Measurements from ENCODE around the gene S100P. TPM values are rescaled to one million over a fixed set of nuclear protein-coding genes. Genes with fewer than 3 reads are reported as not detected.
A peak's percentile ranks its signal among the peaks of the same experiment; 100 is the strongest.

The S100P gene
- total RNA-seq, 1 donor from 2014 or later, result not detected

DNA sequence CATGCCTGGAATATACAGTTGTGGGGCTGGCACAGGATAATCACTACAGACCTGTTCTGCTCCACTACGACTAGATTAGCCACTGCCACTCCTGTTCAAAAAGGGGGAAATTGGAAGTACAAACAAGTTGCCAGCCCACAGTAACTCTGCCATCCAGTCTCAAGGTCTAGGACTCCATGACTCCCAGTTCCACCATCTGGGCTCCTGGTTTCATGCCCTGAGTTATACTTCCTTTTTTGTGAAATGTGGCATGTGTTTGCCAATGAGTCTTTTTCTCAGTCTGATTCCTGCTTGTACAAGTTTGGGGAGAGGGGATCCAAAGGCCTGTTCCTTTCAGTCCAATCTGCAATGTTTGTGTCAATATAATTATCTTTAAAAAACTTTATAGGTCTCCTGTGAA is 21.3 kb downstream of the S100P start:
- Histone ChIP-seq H3K4me1 (peaks cover 41% of the 10 kb centered on the region), H3K9me3 (replicated peaks) (no peaks in the 10 kb centered on the region), H3K4me3 (no peak overlapping the region), H3K36me3 (no peaks in the 10 kb centered on the region), H3K27ac (replicated peaks) (no peak overlapping the region), H3K27me3 (ENCODE audit: low read depth) (no peaks in the 10 kb centered on the region)
- intact Hi-C loops (cut with micrococcal nuclease), result loop anchor here (5.0 kb wide), 1 partner anchor 157 kb away; no protein-coding TSS in a partner anchor
- DNase-seq, result no peak
- TF ChIP-seq, protein P1, sequence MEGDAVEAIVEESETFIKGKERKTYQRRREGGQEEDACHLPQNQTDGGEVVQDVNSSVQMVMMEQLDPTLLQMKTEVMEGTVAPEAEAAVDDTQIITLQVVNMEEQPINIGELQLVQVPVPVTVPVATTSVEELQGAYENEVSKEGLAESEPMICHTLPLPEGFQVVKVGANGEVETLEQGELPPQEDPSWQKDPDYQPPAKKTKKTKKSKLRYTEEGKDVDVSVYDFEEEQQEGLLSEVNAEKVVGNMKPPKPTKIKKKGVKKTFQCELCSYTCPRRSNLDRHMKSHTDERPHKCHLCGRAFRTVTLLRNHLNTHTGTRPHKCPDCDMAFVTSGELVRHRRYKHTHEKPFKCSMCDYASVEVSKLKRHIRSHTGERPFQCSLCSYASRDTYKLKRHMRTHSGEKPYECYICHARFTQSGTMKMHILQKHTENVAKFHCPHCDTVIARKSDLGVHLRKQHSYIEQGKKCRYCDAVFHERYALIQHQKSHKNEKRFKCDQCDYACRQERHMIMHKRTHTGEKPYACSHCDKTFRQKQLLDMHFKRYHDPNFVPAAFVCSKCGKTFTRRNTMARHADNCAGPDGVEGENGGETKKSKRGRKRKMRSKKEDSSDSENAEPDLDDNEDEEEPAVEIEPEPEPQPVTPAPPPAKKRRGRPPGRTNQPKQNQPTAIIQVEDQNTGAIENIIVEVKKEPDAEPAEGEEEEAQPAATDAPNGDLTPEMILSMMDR (IDR thresholded peaks at IDR 0.05; ENCODE audit: borderline replicate concordance), result no peak

DNA sequence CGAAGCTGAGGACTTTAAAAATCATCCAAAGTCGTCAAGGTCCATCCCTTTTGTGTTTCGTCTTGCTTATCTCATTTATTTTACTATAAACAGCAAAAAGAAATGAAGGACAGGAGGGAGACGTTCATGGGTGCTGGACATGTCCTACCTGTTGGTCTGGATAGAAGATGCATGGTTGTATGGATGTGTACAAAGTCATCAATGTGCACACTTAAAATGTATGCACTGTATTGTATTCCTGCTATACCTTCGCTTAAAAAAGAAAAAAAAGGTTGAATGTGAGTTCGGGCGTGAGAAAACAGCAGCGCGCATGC is 22.0 kb downstream of the S100P start:
- H3K27ac ChIP-seq (replicated peaks), result peak overlapping the region; percentile 98
- no peak for DNase-seq
- intact Hi-C loops (cut with micrococcal nuclease), result loop anchor here (5.0 kb wide), 1 partner anchor 157 kb away; no protein-coding TSS in a partner anchor
- H3K4me1 ChIP-seq, result peaks cover 41% of the 10 kb centered on the region
- no peaks in the 10 kb centered on the region for H3K36me3 ChIP-seq
- H3K9me3 ChIP-seq (replicated peaks), result no peaks in the 10 kb centered on the region
- peak overlapping the region; percentile 81 for H3K4me3 ChIP-seq
- TF ChIP-seq, protein P1 (IDR thresholded peaks at IDR 0.05; ENCODE audit: borderline replicate concordance), result no peak
- no peaks in the 10 kb centered on the region for H3K27me3 ChIP-seq (ENCODE audit: low read depth)

DNA sequence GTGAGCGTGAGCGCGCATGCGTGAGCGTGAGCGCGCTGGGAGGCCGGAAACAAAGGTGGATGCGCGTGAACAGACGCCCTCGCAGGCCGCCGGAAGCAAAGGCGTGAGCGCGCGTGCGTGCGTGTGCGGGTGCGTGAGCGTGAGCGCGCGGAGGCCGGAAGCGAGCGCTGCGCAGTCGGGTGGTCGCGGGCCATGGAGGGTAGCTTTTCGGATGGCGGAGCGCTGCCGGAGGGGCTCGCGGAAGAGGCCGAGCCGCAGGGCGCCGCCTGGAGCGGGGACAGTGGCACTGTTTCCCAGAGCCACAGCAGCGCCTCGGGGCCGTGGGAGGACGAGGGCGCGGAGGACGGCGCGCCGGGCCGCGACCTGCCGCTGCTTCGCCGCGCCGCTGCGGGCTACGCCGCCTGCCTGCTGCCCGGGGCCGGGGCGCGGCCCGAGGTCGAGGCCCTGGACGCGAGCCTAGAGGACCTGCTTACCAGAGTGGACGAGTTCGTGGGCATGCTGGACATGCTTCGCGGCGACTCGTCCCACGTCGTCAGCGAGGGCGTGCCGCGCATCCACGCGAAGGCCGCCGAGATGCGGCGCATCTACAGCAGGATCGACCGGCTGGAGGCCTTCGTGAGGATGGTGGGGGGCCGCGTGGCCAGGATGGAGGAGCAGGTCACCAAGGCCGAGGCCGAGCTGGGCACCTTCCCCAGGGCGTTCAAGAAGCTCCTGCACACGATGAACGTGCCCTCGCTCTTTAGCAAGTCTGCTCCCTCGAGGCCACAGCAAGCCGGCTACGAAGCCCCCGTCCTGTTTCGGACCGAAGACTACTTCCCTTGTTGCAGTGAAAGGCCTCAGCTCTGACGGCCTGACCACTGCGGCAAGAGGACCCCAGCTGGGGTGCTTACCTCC is 22.6 kb downstream of the S100P start, which contains the start of gene BLOC1S4:
TSS of gene BLOC1S4 (plus strand) at position 157 of the 894 bp plus-strand sequence. CDS start at position 193, 36 bp downstream.
- peak within 1 kb of the TSS; percentile 81 for H3K4me3 ChIP-seq
- H3K36me3 ChIP-seq, result no peaks in the 10 kb centered on the region
- no peaks in the 10 kb centered on the region for H3K9me3 ChIP-seq (replicated peaks)
- intact Hi-C loops (cut with micrococcal nuclease), result loop anchor here (5.0 kb wide), 1 partner anchor 156 kb away; no protein-coding TSS in a partner anchor
- TF ChIP-seq, protein P1 (IDR thresholded peaks at IDR 0.05; ENCODE audit: borderline replicate concordance), result peak; percentile 36
- peaks cover 41% of the 10 kb centered on the region for H3K4me1 ChIP-seq
- peak; percentile 87 for DNase-seq
- H3K27me3 ChIP-seq (ENCODE audit: low read depth), result no peaks in the 10 kb centered on the region
- H3K27ac ChIP-seq (replicated peaks), result peak within 1 kb of the TSS; percentile 98

DNA sequence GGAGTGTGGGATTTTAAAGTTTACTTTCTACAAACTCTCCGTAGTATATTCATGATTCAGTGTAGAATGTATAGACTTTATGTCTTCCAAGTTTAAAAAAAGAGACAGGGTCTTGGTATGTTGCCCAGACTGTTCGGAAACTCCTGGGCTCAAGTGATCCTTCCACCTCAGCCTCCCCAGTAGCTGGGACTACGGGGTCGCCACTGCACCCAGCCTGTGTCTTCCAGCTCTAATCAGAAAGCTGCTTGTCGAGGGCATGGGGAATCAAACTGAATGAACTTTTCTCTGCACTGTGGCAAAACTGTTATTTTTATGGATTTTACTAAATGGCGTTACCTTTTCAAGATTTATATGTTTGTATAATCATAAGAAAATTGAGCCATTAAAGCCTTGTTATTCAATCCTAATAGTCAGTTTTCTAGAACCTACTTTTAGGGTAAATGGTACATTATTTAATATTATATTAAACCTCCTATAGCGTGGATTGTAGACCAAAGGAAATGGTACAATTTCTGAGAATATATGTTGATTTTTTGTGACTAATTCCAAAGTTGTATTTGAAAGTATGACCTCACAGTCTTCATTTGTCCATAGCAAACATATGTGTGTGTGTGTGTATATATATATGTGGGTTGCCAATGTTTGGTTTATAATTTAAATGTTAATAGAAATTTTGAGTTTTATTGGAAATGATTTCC is 23.4 kb downstream of the S100P start:
- peaks cover 41% of the 10 kb centered on the region for H3K4me1 ChIP-seq
- TF ChIP-seq, protein P1 (IDR thresholded peaks at IDR 0.05; ENCODE audit: borderline replicate concordance), result no peak
- H3K27ac ChIP-seq (replicated peaks), result peak overlapping the region; percentile 98
- no peaks in the 10 kb centered on the region for H3K9me3 ChIP-seq (replicated peaks)
- H3K27me3 ChIP-seq (ENCODE audit: low read depth), result no peaks in the 10 kb centered on the region
- H3K36me3 ChIP-seq, result no peaks in the 10 kb centered on the region
- H3K4me3 ChIP-seq, result peak overlapping the region; percentile 81
- intact Hi-C loops (cut with micrococcal nuclease), result loop anchor here (5.0 kb wide), 1 partner anchor 155 kb away; no protein-coding TSS in a partner anchor
- DNase-seq, result no peak

DNA sequence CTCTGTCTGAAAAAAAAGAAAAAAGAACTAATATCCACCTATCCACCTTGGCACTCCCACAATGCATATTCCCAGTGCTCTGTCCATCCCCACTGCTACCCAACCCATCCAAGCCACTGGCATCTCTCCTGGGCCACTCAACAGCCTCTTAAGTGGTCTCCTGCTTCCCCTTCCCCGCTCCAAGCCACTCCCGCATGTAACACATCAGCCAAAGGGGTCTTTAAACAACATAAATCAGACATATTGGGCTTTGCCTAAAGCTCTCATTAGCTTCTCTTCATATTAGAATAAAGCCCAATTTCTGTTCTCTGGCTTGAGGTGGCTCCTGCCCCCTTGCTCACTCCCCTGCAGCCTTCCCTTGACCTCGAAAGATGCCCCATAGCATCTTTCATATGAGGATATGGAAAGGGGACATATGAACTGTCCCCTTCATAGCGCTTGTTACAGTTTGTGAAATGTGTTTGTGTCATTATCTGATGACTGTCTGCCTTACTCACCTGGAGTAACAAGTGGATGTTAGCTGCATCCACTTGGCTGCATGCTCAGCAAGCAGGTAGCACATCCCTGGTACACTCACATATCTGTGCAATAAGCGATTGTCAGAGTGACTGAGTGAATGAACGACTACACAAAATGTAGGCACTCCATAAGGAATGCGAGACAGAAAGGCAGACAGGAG is 25.4 kb downstream of the S100P start:
- TF ChIP-seq, protein P1 (IDR thresholded peaks at IDR 0.05; ENCODE audit: borderline replicate concordance), result no peak
- H3K4me3 ChIP-seq, result no peak overlapping the region
- no peaks in the 10 kb centered on the region for H3K27me3 ChIP-seq (ENCODE audit: low read depth)
- no peak overlapping the region for H3K27ac ChIP-seq (replicated peaks)
- H3K9me3 ChIP-seq (replicated peaks), result no peaks in the 10 kb centered on the region
- H3K4me1 ChIP-seq, result peaks cover 41% of the 10 kb centered on the region
- intact Hi-C loops (cut with micrococcal nuclease), result loop anchor here (5.0 kb wide), 1 partner anchor 153 kb away; no protein-coding TSS in a partner anchor
- no peak for DNase-seq
- no peaks in the 10 kb centered on the region for H3K36me3 ChIP-seq

All from left ventricle myocardium inferior (tissue), 1 donor.